Subcutaneous adipose tissue (tissue), 4 donors: ENCODE data around the gene SNRNP48. TPM values are rescaled to one million over a fixed set of nuclear protein-coding genes. Genes with fewer than 3 reads are reported as not detected.

Experiments
- CTCF ChIP-seq: fragments of 450-650 bp; IDR thresholded peaks from one replicate; pipeline ENCODE4 v1.5.1; 2016; ENCODE audit warnings: low read depth, mild to moderate bottlenecking, control low read depth, antibody characterized with exemption, moderate library complexity
- total RNA-seq, 4 donors: library from RNA; depleted of rRNA; stranded (reverse); fragments of >200 nt; gene quantifications; one replicate each; pipeline ENCODE4 v1.1.0, GENCODE V29; 2016

Gene SNRNP48
- total RNA-seq, 4 donors from 2014 or later, result 13.8 to 20.6 (median 14.8) TPM

GRCh38 chr6:7633361-7633760, 43.4 kb downstream of the SNRNP48 start:
- no peak for TF ChIP-seq CTCF

GRCh38 chr6:7636151-7636550, 46.2 kb downstream of the SNRNP48 start:
- no peak for TF ChIP-seq CTCF

- no peak for TF ChIP-seq CTCF
Measured at GRCh38 chr6:7637533-7637932, 47.5 kb downstream of the SNRNP48 start.

GRCh38 chr6:7639427-7639826, 49.4 kb downstream of the SNRNP48 start:
- TF ChIP-seq CTCF, result no peak

GRCh38 chr6:7640016-7640415, 50.0 kb downstream of the SNRNP48 start:
- TF ChIP-seq CTCF, result no peak

- TF ChIP-seq CTCF, result no peak
Measured at GRCh38 chr6:7640607-7641577, 50.9 kb downstream of the SNRNP48 start.

GRCh38 chr6:7642791-7643190, 52.8 kb downstream of the SNRNP48 start:
- no peak for TF ChIP-seq CTCF
